Myocyte (in vitro differentiated cells): ENCODE results near the gene ALKBH5. TPM values are rescaled to one million over a fixed set of nuclear protein-coding genes. Genes with fewer than 3 reads are reported as not detected.

ENCODE experiments used
- DNase-seq: peaks from one replicate; pipeline ENCODE4 v3.0.0-alpha.2; 2012; ENCODE audit warnings: low read depth
- total RNA-seq: library from RNA; depleted of rRNA; stranded (reverse); fragments of >200 nt; gene quantifications from 2 replicates; pipeline ENCODE4 v1.2.3, GENCODE V29; 2014

The ALKBH5 gene
- total RNA-seq, 1 donor from 2014 or later, result 243 TPM

GRCh38 chr17:18258356-18259038 is 74.9 kb downstream of the ALKBH5 start, which contains the start of gene FLII:
Gene FLII (minus strand): TSS chr17:18258738. CDS start chr17:18258690, 48 bp downstream.
- DNase-seq, result peak; percentile 66

Other genes with a start within 250 kb of the ALKBH5 start
- 100 and 178 TPM in 2 replicates for gene TOM1L2, start 211.4 kb upstream of the ALKBH5 start, total RNA-seq
- 1.0 and 1.6 TPM in 2 replicates for gene DRC3, start 211.0 kb upstream of the ALKBH5 start, total RNA-seq
- 21.8 and 29.9 TPM in 2 replicates for gene ATPAF2, start 144.7 kb upstream of the ALKBH5 start, total RNA-seq
- 13.2 and 13.9 TPM in 2 replicates for gene GID4, start 144.4 kb upstream of the ALKBH5 start, total RNA-seq
- gene DRG2, start 95.9 kb upstream of the ALKBH5 start, total RNA-seq, result 52.3 and 67.2 TPM in 2 replicates
- 0.03 and 0.57 TPM in 2 replicates for gene MYO15A, start 75.1 kb upstream of the ALKBH5 start, total RNA-seq
- 23.0 and 31.2 TPM in 2 replicates for gene LLGL1, start 41.8 kb downstream of the ALKBH5 start, total RNA-seq
- gene FLII, start 74.9 kb downstream of the ALKBH5 start, total RNA-seq, result 497 and 558 TPM in 2 replicates
- gene MIEF2, start 76.8 kb downstream of the ALKBH5 start, total RNA-seq, result 38.0 and 50.5 TPM in 2 replicates
- 33.0 and 35.8 TPM in 2 replicates for gene TOP3A, start 131.2 kb downstream of the ALKBH5 start, total RNA-seq
- 10.8 and 11.2 TPM in 2 replicates for gene SMCR8, start 131.5 kb downstream of the ALKBH5 start, total RNA-seq
- 5.0 and 6.1 TPM in 2 replicates for gene SHMT1, start 179.7 kb downstream of the ALKBH5 start, total RNA-seq
- gene EVPLL, start 193.9 kb downstream of the ALKBH5 start, total RNA-seq, result not detected in 2 replicates